ENCODE results near the gene LIN28B. TPM values are rescaled to one million over a fixed set of nuclear protein-coding genes. Genes with fewer than 3 reads are reported as not detected.

Gene LIN28B
- polyA plus RNA-seq, 3 donors from 2014 or later = not detected

Other genes with a start within 250 kb of the LIN28B start
- 1 to 10 TPM; 3.3 to 7.3 (median 6.0) TPM for gene HACE1, start 97.2 kb upstream of the LIN28B start, polyA plus RNA-seq
- not detected for gene POPDC3, start 222.9 kb downstream of the LIN28B start, polyA plus RNA-seq